ENCODE data around the gene POMGNT1. TPM values are rescaled to one million over a fixed set of nuclear protein-coding genes. Genes with fewer than 3 reads are reported as not detected.

POMGNT1 gene
- total and polyA plus RNA-seq, 2 of the 13 experiments (the other 11 are each of a cell fraction or from before 2014, with no cell fraction given), result 33.9 to 46.8 TPM

DNA sequence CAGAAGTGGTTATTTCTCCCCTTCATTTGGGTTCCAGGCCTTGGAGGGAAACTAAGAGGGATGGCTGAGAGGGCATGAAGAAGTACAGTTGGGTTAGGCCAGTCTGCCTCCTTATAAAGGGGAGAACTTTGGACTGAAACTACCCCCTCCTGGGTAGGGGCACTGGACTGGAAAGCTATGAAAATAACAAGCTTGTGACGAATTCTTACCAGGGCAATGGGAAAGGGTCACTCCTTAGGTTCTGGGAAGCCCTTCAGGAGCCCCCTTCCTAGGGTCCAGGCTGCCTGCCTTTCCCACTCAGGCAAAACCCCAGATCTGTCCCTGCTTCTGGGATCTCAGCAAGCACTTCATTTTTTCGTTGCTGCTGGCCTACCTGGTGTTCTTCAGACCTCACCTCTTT lies 12.2 kb downstream of the POMGNT1 start:
- H2AFZ ChIP-seq (ENCODE audit: low read length), result no peak overlapping the region
- no peaks in the 10 kb centered on the region for H4K20me1 ChIP-seq (ENCODE audit: insufficient read depth, low read length)
- no peak overlapping the region for H3K4me2 ChIP-seq (ENCODE audit: low read depth, low read length)
- FAIRE-seq (no peak), ATAC-seq (no peak), DNase-seq (ENCODE audit: low spot score) (no peak)
- H3K36me3 ChIP-seq (replicated peaks in 1 of 2; ENCODE audit: control insufficient read depth in 1 of 2, insufficient read depth in 2 of 2, low read length in 2 of 2), result peaks cover 0 to 17% of the 10 kb centered on the region in 2 experiments; a peak in 2 of 5 replicates
- H3K4me1 ChIP-seq (ENCODE audit: insufficient read depth, low read length), result peaks cover 45% of the 10 kb centered on the region
- intact Hi-C loops (cut with micrococcal nuclease; ENCODE audit: unreplicated experiment), result no loop called here
- no peaks in the 10 kb centered on the region for H3K9me3 ChIP-seq (ENCODE audit: low read length)
- POLR2A ChIA-PET, result no interaction called here
- no peaks in the 10 kb centered on the region for H3K79me2 ChIP-seq (ENCODE audit: insufficient read depth, low read length)
- in situ Hi-C loops (cut with HindIII; ENCODE audit: extremely low pct_ligation_motif_present, low pct_unique_long_range_greater_than_20kb), result no loop called here
- CTCF ChIA-PET (ENCODE audit: low intra/inter-chr PET ratio, low total read pairs), result no interaction called here
- H3K9ac ChIP-seq (ENCODE audit: insufficient read depth, low read depth, low read length), result no peak overlapping the region
- no peak for TF ChIP-seq ATM (IDR thresholded peaks at IDR 0.05; ENCODE audit: borderline replicate concordance)
- no peaks in the 10 kb centered on the region for H3K27me3 ChIP-seq (ENCODE audit: control insufficient read depth in 1 of 2, insufficient read depth in 2 of 2, low read length in 2 of 2)
- 93% methylated on average over 2 of the region's 2 CpGs for WGBS (ENCODE audit: low lambda C conversion rate)
- BruUV-seq (replicated peaks), result no TSS peak
- H3K27ac ChIP-seq (ENCODE audit: extremely low read length, insufficient read depth, low read length), result no peak overlapping the region
- H3K4me3 ChIP-seq (replicated peaks in 1 of 3; ENCODE audit: insufficient read depth in 1 of 3, low read depth in 2 of 3, low read length in 3 of 3), result no peak overlapping the region

DNA sequence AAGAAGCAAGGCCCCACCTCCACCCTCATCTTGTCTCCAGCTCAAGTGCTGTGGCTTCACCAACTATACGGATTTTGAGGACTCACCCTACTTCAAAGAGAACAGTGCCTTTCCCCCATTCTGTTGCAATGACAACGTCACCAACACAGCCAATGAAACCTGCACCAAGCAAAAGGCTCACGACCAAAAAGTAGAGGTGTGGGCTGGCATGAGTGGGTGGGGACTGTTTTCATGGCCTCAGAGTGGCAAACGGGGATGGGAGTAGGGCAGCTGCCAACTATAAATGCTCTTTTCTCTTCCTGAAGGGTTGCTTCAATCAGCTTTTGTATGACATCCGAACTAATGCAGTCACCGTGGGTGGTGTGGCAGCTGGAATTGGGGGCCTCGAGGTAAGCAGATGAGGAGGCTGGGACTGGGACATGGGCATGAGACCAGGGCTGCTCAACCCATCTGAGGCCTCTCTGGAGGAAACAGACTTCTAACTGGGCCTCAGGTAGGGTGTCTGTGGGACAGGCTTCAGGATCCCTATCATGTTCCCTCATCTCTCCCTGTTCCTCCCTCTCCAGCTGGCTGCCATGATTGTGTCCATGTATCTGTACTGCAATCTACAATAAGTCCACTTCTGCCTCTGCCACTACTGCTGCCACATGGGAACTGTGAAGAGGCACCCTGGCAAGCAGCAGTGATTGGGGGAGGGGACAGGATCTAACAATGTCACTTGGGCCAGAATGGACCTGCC lies 13.1 kb downstream of the POMGNT1 start:
- Histone ChIP-seq H4K20me1 (ENCODE audit: insufficient read depth, low read length) (no peaks in the 10 kb centered on the region), H3K4me3 (replicated peaks in 1 of 3; ENCODE audit: insufficient read depth in 1 of 3, low read depth in 2 of 3, low read length in 3 of 3) (no peak overlapping the region), H3K9ac (ENCODE audit: insufficient read depth, low read depth, low read length) (no peak overlapping the region), H3K36me3 (replicated peaks in 1 of 2; ENCODE audit: control insufficient read depth in 1 of 2, insufficient read depth in 2 of 2, low read length in 2 of 2) (peaks cover 0 to 11% of the 10 kb centered on the region in 2 experiments; a peak in 2 of 5 replicates), H2AFZ (ENCODE audit: low read length) (no peak overlapping the region), H3K79me2 (ENCODE audit: insufficient read depth, low read length) (no peaks in the 10 kb centered on the region), H3K4me2 (ENCODE audit: low read depth, low read length) (no peak overlapping the region), H3K4me1 (ENCODE audit: insufficient read depth, low read length) (peaks cover 55% of the 10 kb centered on the region), H3K27ac (ENCODE audit: extremely low read length, insufficient read depth, low read length) (no peak overlapping the region), H3K27me3 (ENCODE audit: control insufficient read depth in 1 of 2, insufficient read depth in 2 of 2, low read length in 2 of 2) (no peaks in the 10 kb centered on the region), H3K9me3 (ENCODE audit: low read length) (no peaks in the 10 kb centered on the region)
- ChIA-PET POLR2A (no interaction called here), CTCF (ENCODE audit: low intra/inter-chr PET ratio, low total read pairs) (no interaction called here)
- FAIRE-seq, result no peak
- TF ChIP-seq, protein P1, sequence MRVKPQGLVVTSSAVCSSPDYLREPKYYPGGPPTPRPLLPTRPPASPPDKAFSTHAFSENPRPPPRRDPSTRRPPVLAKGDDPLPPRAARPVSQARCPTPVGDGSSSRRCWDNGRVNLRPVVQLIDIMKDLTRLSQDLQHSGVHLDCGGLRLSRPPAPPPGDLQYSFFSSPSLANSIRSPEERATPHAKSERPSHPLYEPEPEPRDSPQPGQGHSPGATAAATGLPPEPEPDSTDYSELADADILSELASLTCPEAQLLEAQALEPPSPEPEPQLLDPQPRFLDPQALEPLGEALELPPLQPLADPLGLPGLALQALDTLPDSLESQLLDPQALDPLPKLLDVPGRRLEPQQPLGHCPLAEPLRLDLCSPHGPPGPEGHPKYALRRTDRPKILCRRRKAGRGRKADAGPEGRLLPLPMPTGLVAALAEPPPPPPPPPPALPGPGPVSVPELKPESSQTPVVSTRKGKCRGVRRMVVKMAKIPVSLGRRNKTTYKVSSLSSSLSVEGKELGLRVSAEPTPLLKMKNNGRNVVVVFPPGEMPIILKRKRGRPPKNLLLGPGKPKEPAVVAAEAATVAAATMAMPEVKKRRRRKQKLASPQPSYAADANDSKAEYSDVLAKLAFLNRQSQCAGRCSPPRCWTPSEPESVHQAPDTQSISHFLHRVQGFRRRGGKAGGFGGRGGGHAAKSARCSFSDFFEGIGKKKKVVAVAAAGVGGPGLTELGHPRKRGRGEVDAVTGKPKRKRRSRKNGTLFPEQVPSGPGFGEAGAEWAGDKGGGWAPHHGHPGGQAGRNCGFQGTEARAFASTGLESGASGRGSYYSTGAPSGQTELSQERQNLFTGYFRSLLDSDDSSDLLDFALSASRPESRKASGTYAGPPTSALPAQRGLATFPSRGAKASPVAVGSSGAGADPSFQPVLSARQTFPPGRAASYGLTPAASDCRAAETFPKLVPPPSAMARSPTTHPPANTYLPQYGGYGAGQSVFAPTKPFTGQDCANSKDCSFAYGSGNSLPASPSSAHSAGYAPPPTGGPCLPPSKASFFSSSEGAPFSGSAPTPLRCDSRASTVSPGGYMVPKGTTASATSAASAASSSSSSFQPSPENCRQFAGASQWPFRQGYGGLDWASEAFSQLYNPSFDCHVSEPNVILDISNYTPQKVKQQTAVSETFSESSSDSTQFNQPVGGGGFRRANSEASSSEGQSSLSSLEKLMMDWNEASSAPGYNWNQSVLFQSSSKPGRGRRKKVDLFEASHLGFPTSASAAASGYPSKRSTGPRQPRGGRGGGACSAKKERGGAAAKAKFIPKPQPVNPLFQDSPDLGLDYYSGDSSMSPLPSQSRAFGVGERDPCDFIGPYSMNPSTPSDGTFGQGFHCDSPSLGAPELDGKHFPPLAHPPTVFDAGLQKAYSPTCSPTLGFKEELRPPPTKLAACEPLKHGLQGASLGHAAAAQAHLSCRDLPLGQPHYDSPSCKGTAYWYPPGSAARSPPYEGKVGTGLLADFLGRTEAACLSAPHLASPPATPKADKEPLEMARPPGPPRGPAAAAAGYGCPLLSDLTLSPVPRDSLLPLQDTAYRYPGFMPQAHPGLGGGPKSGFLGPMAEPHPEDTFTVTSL (CRISPR knock-in tag; IDR thresholded peaks at IDR 0.05; ENCODE audit: borderline replicate concordance), result no peak
- no peak for TF ChIP-seq MEF2D (CRISPR knock-in tag; IDR thresholded peaks at IDR 0.05)
- BruUV-seq (replicated peaks), result no TSS peak
- ATAC-seq, result no peak
- 89% methylated on average over 4 of the region's 7 CpGs for WGBS (ENCODE audit: low lambda C conversion rate)
- DNase-seq (ENCODE audit: low spot score), result no peak
- intact Hi-C loops (cut with micrococcal nuclease; ENCODE audit: unreplicated experiment) (no loop called here), in situ Hi-C loops (cut with HindIII; ENCODE audit: extremely low pct_ligation_motif_present, low pct_unique_long_range_greater_than_20kb) (loop anchor here (5.0 kb wide), 1 partner anchor 37 kb away; no protein-coding TSS in a partner anchor)

Data from HepG2 (cell line).